Activated naive CD4-positive, alpha-beta T cell (primary cell): ENCODE data around the gene PLAC9.
"Not testable (repeated sequence)": the region's sequence is repeated elsewhere in the genome, so short reads cannot be mapped to it uniquely, and the experiment has no call there.

Experiments used
- DNase-seq, 4 experiments: peaks; one replicate each; lab custom pipeline; 2025; lab: John Stamatoyannopoulos, UW

PLAC9 gene

GRCh38 chr10:80132299-80133139 lies at the start of gene PLAC9:
Gene PLAC9, plus strand, starts transcription at chr10:80132730. Its CDS starts 33 bp downstream, at chr10:80132763.
- no peak for DNase-seq

GRCh38 chr10:80090121-80090520 lies 42.4 kb upstream of the PLAC9 start:
- DNase-seq: no peak

- no peak for DNase-seq
Observed at GRCh38 chr10:80094231-80094630, 38.3 kb upstream of the PLAC9 start.

GRCh38 chr10:80098272-80098671 lies 34.3 kb upstream of the PLAC9 start:
- not testable (repeated sequence) for DNase-seq

GRCh38 chr10:80099295-80099694 lies 33.2 kb upstream of the PLAC9 start:
- DNase-seq: not testable (repeated sequence)

- no peak for DNase-seq
Observed at GRCh38 chr10:80100116-80100515, 32.4 kb upstream of the PLAC9 start.

- no peak for DNase-seq
Observed at GRCh38 chr10:80100861-80101695, 31.5 kb upstream of the PLAC9 start.

GRCh38 chr10:80104066-80104926 lies 28.2 kb upstream of the PLAC9 start:
- no peak for DNase-seq

- no peak for DNase-seq
Observed at GRCh38 chr10:80108576-80109239, 23.8 kb upstream of the PLAC9 start.

GRCh38 chr10:80110986-80111385 lies 21.5 kb upstream of the PLAC9 start:
- DNase-seq: no peak

GRCh38 chr10:80118669-80119068 lies 13.9 kb upstream of the PLAC9 start:
- DNase-seq: no peak

GRCh38 chr10:80122110-80122710 lies 10.3 kb upstream of the PLAC9 start:
- DNase-seq: no peak

GRCh38 chr10:80122746-80123145 lies 9.8 kb upstream of the PLAC9 start:
- DNase-seq: no peak

- no peak for DNase-seq
Observed at GRCh38 chr10:80126876-80127275, 5.7 kb upstream of the PLAC9 start.

- DNase-seq: no peak
Observed at GRCh38 chr10:80131499-80131901, 1.0 kb upstream of the PLAC9 start.

GRCh38 chr10:80133206-80133605 lies 676 bp downstream of the PLAC9 start:
- no peak for DNase-seq

- DNase-seq: not testable (repeated sequence)
Observed at GRCh38 chr10:80133687-80134086, 1.2 kb downstream of the PLAC9 start.

GRCh38 chr10:80136134-80136571 lies 3.6 kb downstream of the PLAC9 start:
- DNase-seq: no peak

- no peak for DNase-seq
Observed at GRCh38 chr10:80137031-80137862, 4.7 kb downstream of the PLAC9 start.

GRCh38 chr10:80137920-80138319 lies 5.4 kb downstream of the PLAC9 start:
- no peak for DNase-seq
